NCI-H2227 treated with DMSO at 0.1 percent for 48 hours (cell line): Measurements from ENCODE around the gene FARP2.
"Not testable (repeated sequence)": the region's sequence is repeated elsewhere in the genome, so short reads cannot be mapped to it uniquely, and the experiment has no call there.

Experiments
- DNase-seq: peaks from one replicate; lab custom pipeline; 2025; lab: John Stamatoyannopoulos, UW

The FARP2 gene

DNA sequence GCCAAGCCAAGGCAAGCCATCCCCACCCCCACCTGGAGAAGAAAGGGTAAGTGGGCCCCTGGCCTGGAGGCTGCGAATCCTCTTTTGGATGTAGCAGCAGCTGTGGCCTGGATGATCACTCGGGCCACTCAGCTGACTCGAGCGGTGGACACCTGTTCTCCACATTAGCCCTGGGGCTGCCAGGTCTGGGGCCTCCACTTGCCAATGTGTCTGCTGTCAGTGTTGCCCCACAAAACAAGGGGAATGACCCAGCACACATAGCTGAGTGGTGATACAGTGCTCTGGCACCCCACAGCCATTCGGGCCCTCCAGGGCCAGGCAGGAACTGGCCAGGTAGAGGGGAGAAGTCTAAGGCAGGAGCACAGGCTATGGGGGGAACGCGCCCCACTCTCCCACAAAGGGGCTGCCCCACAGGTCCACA is 149.7 kb downstream of the FARP2 start:
- DNase-seq = no peak

DNA sequence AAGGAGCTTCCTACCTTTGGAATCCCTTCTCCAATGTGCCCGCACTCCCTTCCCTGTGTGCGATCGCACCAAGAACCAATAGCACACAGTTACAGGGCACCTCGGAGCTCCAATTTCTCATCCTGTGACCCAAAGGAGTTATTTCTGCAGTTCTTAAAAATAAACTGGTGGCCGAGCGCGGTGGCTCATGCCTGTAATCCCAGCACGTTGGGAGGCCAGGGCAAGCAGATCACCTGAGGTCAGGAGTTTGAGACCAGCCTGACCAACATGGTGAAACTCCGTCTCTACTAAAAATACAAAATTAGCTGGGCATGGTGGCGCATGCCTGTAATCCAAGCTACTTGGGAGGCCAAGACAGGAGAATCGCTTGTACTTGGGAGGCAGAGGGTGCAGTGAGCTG is 150.2 kb downstream of the FARP2 start:
- DNase-seq = not testable (repeated sequence)

DNA sequence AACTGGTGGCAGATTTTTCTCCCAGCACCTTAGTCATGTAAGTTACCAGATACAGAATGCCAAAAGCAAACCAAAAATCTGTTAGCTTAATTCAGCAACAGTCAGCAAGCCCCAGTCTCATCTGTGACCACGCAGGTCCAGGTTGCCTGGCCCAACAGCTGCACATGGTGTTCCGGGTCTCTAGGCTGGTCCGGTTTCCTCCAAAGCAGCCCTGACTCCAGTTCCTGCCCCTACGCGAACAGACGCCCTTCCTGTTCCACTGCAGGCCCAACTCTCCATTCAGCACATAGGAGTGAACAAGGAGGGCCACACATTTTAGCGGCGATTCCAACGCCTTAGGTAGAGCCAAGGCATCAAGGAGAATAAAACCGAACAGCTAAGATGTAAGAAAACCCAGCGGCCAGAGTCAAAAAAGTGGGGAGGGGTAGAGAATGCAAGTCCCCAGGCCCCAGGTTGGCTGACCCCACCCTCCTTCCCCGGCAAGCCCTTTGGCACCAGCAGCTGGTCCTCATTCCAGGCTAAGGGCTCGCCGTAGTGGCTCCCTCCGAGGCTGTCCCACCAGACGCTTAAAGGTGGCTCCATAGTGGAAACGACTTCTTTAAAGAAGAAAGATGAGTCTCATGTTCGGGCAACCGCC is 150.8 kb downstream of the FARP2 start:
- no peak for DNase-seq

DNA sequence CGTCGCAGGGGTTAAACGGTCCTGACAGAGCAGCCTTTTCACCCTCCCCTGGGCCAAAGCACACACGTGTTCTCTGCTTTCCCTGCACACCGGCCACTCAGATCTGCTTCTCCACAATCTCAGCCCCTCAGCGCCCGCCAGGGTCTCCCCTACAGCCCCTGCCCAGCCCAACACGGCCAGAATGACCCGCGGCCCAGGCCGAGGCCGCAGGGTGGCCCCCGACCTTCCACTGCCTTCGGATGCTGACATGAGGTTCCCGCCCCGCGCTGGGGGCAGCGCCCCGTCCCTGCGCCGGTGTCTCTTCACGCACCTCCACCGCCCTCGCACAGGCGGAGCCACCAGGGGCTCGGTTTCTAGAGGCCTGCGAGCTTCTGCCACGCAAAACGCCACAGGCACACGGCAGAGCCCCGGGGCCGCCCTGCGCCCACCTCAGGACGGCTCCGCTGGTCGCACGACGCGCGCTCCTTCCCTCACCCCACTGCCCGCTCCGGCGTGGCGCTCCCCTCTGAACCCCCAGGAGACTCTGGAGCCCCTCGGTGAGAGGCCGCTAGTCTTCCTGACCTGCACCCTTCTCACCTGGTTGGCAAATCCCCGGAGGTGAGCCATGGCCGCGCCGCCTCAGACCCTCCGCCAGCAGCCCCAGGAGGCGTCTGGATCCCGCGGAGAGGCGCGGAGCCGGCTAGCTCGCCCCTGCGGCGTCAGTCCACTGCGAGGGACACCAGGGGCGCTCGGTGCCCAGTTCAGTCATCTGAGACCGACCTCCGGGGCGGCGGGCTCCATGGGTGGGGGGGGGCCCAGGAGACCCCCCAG is 151.6 kb downstream of the FARP2 start:
- DNase-seq = peak; percentile 49

DNA sequence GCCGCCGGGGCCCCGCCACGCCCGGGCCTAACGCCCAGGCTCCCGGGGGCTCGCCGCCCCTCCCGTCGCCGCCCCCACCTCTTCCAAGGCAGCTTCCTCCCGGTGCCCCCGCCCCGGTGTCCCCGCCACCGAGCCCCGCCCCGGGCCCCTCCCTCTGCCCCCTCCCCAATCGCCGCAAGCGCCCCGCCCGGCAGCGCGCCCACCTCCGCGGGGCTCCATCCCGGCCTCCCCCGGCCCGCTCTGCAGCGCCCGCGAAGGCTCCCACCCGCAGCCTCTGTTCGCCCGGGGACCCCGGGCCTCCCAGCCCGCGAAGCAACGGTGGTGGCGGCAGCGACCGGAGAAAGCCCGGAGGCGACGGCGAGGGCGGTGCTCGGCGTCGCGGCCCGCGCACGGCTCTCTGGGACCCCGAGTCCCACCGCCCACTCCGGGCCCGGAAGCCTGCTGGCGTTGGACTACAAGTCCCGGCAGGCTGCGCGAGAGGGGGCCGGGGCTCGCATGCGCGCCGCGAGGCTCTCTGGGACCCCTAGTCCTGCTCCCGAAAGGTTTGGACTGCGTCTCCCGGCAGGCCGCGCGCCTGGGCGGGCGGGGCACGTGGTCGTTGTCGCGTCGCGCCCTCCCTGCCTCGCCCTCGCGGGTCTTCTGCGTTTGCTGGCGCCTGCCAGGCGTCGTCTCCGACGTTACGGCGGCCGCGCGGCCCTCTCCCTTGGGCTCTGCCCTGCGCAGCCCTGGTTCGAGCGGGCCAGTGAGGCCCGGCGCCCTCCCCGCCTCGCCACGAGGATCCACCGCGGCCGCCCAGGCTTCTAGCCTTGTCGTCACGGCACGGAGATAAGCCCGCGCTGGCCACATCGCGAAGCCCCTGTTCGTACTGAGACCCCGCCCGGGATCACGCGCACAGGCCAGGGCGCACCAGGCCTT is 152.4 kb downstream of the FARP2 start, which contains the start of gene STK25:
Gene STK25 (minus strand): TSS at position 345 of the 915 bp plus-strand sequence. CDS start 549 bp downstream, outside the sequence.
- peak; percentile 93 for DNase-seq

DNA sequence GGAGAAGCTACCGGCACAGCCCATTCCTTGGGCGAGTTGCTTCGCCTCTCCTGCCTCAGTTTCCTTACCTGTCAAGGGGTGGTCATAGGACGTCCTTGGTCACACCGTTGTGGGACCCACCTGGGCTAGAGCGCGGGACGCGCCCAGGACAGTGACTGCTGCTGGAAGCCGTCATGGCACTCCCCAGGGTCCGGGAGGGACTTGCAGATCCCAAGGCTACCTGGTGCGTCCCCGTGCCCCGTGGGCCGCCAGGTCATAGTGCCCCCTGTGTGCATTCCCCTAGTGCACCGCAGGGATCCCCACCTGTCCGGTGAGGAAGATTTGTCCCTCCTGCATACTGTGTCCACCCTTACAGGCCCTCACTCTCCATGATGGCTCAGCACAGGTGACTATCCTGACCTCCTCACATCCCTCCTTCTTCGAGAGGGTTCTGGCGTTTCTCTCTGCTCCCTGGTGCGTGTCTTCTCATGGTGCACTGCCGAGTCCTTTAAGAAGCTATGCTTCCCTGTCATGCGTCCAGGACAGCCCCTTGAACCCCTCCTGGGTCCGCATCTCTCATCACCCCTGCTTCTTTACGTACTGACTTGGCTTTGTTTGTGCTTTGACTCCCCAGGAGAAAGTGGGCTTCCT is 153.2 kb downstream of the FARP2 start:
- no peak for DNase-seq

DNA sequence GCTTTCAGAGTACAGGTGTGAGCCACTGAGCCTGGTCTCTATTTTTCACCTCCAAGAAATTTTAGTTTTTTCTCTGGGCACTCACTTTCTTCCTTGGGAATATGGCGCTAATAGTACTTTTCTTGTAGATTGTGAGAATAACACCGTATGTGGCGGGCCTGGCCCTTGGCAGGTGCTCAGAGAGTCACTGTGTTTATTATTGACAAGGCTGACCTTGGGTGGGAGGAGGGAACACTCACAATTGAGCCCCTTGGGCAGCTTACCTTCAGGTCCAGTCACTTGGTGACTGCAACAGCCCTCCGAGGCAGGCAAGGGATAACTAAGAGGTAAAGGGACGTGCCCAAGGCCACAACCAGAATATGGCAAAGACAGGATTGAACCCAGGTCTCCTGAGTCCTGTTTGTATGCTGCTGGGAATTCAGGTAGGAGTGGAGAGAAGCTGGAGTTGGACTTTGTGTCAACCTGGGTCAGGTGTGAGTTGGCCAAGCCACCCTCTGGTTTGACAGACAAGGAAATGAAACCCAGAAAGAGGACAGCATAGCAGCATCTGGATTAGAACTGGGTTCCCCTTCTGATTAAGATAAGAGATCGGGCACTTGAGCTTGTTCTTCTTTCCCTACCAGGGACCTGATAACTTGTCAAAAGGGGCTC is 155.1 kb downstream of the FARP2 start:
- DNase-seq = no peak

DNA sequence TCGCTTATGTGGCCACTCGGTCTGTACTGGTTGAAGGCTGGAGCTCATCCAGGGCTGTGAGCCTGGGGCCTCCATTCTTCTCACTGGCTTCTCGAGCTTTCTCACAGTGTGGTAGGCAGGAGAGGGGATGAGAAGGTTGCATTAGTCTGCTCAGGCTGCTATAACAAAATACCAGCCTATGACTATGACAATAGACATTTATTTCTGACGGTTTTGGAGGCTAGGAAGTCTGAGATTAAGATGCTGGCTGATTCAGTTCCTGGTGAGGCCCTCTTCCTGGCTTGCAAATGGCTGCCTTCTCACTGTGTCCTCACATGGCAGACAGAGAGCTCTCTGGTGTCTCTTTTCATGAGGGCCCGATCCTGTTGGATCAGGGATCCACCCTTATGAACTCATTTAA is 158.5 kb downstream of the FARP2 start:
- DNase-seq = no peak

DNA sequence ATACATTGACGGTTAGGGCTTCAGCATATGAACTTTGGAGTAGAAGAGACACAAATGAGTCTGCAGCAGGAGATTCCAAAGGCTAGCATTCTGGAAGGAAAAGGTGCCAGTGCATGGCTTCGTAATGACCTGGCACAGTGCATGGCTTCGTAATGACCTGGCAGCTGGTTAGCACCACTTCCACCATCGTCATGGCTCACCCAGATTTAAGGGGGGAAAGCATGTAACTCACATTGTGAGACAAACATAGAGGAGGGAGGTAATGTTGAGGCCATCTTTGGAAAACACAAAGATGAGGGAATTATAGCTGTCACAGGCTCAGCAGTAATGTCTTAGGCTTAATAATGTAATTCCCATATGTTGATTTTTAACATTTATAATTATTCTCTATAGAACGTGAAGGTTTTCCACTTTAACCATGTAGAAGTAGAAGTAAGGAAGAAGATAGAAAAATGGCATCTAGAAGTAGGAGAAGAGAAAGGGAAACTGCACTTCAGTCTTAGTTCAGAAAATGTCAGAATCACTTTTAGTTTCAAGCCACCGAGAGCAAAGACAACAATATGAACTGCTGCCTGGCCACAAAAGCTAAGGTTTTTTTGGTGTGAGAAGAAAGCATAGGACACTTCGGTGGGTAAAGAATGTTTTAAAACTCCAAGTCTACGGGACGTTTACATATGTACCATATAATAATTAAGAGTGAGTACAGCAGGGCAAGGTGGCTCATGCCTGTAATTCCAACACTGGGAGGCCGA is 159.1 kb downstream of the FARP2 start:
- DNase-seq = no peak

DNA sequence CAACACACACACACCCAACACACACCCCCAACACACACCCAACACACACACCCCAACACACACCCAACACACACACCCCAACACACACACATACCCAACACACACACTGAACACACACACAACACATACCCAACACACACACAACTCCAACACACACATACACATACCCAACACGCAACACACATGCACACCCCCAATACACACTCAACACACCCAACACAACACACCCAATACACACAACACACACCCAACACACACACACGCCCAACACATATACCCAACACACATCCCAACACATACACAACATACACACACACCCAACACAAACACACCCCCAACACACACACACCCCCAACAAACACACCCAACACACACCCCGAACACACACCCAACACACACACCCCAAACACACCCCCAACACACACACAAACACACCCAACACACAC is 160.5 kb downstream of the FARP2 start:
- DNase-seq = no peak

DNA sequence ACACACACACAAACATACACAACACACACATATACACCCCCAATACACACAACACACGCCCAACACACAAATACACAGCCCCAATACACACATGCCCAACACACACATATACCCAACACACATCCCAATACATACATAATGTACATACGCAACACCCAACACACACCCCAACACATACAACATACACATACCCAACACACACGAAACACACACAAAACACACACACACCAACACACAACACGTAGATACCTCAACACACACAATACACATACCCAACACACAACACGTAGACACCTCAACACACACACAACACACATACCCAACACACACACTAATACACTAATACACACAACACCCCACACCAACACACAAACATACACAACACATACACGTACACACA is 161.2 kb downstream of the FARP2 start:
- no peak for DNase-seq

DNA sequence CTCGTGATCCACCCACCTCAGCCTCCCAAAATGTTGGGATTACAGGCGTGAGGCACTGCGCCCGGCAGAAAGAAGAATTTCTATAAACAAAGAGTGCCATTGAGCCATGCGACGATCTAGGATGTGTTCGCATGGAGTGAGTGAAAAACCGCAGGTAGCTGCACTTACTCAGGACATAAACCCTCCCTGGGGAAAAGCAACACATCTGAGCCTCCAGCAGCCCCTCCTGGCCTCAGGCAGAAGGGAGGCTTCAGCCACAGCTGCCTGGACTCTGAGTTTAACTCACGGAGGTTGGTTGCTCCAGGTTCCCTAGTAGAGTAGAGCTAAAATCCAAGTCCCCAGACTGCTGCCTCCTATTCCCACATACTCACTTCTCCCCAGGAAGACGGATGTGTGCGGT is 163.6 kb downstream of the FARP2 start:
- no peak for DNase-seq

DNA sequence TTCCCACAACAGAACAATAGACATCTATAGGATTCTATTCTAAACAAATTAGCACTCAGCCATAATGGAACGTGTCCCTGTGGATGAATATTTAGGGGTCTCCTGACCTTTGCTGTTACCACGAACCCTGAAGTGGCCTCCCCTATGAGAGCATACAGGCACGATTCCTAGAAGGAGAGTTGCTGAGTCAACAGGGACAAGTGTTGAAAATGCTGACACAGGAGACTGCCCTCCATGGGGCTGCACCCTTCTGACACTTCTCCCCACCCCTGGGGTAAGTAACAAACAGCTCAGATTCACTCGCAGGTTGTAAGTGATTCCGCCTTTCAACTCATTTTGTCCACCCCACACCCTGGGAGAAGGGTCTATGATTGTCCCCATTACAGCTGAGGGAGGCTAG is 166.4 kb downstream of the FARP2 start:
- no peak for DNase-seq

DNA sequence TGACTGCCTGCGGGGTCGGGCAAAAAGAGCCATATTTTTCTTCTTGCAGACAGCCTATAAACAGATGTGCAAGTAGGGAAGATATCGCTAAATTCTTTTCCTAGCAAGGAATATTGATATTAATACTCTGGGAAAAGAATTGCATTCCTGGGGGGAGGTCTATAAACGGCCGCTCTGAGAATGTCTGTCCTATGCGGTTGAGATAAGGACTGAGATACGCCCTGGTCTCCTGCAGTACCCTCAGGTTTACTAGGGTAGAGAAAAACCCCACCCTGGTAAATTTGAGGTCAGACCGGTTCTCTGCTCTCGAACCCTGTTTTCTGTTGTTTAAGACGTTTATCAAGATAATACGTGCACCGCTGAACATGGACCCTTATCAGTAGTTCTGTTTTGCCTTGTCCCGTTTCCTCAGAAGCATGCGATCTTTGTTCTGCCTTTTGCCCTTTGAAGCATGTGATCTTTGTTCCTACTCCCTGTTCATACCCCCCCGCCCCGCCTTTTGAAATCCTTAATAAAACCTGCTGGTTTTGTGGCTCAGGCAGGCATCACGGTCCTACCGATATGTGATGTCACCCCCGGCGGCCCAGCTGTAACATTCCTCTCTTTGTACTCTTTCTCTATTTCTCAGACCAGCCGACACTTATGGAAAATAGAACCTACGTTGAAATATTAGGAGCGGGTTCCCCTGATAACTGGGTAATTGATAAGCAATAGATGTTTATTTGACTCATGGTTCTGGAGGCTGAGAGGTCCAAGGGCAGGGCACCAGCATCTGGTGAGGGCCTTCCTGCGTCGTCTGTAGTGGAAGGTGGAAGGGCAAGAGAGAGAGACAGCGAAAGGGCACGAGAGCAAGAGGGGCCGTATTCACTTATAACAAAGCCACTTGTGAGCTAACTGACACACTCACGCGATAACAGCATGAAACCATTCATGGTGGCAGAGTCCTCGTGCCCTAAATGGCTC is 170.0 kb downstream of the FARP2 start:
- DNase-seq = not testable (repeated sequence)

DNA sequence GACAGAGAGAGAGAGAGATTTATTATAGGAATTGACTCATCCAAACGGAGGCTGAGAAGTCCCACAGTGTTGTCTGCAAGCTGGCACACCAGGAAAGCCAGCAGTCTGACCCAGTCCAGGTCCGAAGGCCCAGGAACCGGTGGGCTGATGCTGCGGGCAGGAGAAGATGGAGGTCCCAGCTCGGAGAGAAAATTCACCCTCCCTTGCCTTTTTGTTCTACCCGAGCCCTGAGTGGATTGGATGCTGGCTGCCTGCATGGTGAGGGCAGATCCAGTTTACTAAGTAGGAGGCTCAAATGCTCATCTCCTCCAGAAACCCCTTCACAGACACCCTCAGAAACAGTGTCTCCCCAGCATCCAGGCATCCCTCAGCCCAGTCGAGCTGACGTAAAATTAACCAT is 174.5 kb downstream of the FARP2 start:
- no peak for DNase-seq

DNA sequence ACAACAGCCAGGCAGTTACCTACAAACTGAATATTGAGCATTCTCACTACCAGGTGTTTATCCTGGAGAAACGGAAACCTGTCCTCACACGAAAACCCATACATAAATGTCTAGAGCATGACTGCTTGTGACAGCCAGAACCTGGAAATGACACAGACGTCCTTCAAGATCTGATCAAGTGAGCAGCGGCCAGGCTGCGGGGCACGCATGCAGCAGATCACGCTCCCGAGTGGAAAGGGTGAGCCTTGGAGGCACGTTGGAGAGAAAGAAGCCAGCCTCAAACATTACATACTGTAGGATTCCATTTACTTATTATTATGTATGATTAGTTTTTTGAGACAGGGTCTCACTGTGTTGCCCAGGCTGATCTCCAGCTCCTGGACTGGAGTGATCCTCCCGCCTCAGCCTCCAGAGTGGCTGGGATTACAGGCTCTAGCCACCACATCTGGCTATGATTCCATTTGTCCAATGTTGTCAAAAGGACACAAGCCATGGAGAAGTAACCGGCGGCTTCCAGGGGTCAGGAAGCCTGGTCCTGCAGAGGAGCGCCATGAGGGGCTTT is 175.2 kb downstream of the FARP2 start:
- no peak for DNase-seq

DNA sequence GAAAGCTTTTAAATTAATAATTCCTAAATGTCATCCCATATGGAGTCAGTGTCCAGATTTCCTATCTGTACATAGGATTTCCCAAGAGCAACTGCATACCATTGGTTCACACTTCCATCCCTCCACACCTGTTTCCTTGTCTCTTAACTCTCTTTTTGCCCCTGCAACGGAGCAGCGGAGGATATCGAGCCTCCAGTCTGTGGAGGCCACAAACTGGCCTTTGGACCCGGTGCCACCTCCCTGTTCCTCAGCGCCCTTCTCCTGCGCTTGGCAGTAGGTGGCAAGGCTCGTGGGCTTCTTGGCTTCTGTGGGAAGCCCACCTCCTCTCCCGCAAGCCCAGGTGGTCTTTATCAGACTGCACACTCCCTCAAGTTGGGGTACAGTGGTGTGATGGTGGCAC is 176.1 kb downstream of the FARP2 start:
- DNase-seq = no peak

DNA sequence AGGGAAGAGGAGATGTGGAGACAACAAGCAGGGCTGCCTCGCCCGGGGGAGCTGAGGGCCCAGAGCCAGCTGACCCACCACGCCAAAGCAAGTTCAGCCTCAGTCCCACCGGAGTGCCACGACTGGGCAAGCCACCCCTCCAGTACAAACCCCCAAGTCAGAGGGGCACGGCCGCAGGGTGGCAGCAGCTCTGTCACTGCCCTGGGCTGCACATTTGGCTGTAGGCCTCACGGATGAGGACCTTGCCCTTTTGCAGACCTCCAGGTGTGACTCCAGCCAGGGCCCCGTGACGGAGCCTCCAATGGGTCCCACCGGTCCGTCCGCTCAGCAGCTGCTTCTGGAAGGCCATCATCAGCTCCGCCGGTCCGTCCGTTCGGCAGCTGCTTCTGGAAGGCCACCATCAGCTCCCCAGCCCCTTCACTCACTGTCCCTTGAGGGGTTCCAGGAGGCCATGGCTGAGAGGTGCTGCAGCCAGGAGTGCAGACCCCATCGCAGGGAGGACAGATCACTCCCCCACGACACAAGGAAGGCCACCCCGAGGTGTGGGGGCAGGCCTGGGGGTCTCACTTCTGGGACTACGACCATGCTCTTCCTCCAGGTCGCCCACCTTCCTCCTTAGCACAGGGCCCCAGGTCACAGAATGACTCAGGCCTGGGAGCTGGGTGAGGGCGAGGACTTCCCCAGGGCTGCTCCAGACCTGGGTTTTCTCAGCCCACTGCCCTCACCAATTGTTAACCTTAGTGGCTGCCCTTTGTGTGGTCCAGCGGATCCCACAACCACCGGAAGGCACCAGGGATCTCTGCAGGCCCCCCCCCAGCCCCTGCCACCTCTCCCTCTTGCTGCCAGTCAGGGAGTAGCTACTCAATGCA is 176.9 kb downstream of the FARP2 start:
- DNase-seq = no peak
